ENCODE measurements around the gene CROCC2. TPM values are rescaled to one million over a fixed set of nuclear protein-coding genes. Genes with fewer than 3 reads are reported as not detected.

CROCC2 gene
- total and polyA plus RNA-seq, 2 of the 13 experiments (the other 11 are each of a cell fraction or from before 2014, with no cell fraction given): not detected

DNA sequence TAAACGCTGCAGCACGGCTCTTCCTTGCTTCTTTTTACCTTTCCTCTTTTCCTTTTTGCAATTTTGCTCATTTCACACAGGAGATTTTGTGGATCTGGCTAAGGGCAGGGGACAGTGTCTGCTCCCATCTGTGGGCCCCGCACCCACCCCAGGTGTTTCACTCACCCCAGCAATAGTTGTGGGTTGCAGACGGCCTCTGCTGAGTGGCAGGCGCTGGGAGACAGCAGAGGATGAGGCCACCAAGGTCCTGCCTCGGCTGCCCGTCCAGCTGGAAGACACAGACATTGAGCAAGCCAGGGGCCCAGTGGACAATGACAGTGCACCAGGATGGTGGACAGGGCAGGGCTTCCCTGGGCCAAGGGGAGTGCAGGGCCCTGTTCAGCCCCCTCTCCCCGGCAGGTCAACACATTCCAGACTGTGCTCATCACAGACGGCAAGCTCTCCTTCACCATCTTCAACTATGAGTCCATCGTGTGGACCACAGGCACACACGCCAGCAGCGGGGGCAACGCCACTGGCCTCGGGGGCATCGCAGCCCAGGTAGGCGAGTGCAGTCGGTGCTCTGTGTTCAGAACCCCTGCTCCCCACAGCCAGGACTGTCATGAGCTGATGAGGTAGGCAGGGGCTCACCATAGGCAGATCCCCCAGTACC lies 127.3 kb downstream of the CROCC2 start:
- H3K4me1 ChIP-seq (ENCODE audit: insufficient read depth, low read length): peaks cover 25% of the 10 kb centered on the region
- H3K79me2 ChIP-seq (ENCODE audit: insufficient read depth, low read length): no peaks in the 10 kb centered on the region
- intact Hi-C loops (cut with micrococcal nuclease; ENCODE audit: unreplicated experiment) (no loop called here), in situ Hi-C loops (cut with HindIII; ENCODE audit: extremely low pct_ligation_motif_present, low pct_unique_long_range_greater_than_20kb) (no loop called here)
- no peak for DNase-seq (ENCODE audit: low spot score)
- no peaks in the 10 kb centered on the region for H3K36me3 ChIP-seq (replicated peaks in 1 of 2; ENCODE audit: control insufficient read depth in 1 of 2, insufficient read depth in 2 of 2, low read length in 2 of 2)
- H3K27me3 ChIP-seq (ENCODE audit: control insufficient read depth in 1 of 2, insufficient read depth in 2 of 2, low read length in 2 of 2): peaks cover 2 to 16% of the 10 kb centered on the region in 2 experiments; a peak in 2 of 5 replicates
- WGBS (ENCODE audit: low lambda C conversion rate): 69% methylated on average over 12 of the region's 17 CpGs
- TF ChIP-seq ZNF687 (CRISPR knock-in tag; IDR thresholded peaks at IDR 0.05): peak; percentile 19; the same call in 1 of the 2 replicates
- no peak for TF ChIP-seq USF2 (IDR thresholded peaks at IDR 0.05; ENCODE audit: low read depth, low read length)
- no peak for TF ChIP-seq USF2 (CRISPR knock-in tag; IDR thresholded peaks at IDR 0.05; ENCODE audit: borderline replicate concordance)
- H3K9me3 ChIP-seq (ENCODE audit: low read length): no peaks in the 10 kb centered on the region
- no peaks in the 10 kb centered on the region; the same call in 1 of the 2 replicates for H4K20me1 ChIP-seq (ENCODE audit: insufficient read depth, low read length)
- ATAC-seq: peak; percentile 10
- CTCF ChIA-PET (ENCODE audit: low intra/inter-chr PET ratio, low total read pairs): no interaction called here
- BruUV-seq (replicated peaks): no TSS peak
- H2AFZ ChIP-seq (ENCODE audit: low read length): no peak overlapping the region
- H3K4me2 ChIP-seq (ENCODE audit: low read depth, low read length): no peak overlapping the region
- no peak overlapping the region for H3K9ac ChIP-seq (ENCODE audit: insufficient read depth, low read depth, low read length)
- no peak overlapping the region for H3K27ac ChIP-seq (ENCODE audit: extremely low read length, insufficient read depth, low read length)
- POLR2A ChIA-PET: no interaction called here
- no peak overlapping the region for H3K4me3 ChIP-seq (replicated peaks in 1 of 3; ENCODE audit: insufficient read depth in 1 of 3, low read depth in 2 of 3, low read length in 3 of 3)
- no peak for FAIRE-seq

Measured in HepG2 (cell line).